ENCODE results near the gene TRPM1. TPM values are rescaled to one million over a fixed set of nuclear protein-coding genes. Genes with fewer than 3 reads are reported as not detected.
A peak's percentile ranks its signal among the peaks of the same experiment; 100 is the strongest.

Gene TRPM1
- total and polyA plus RNA-seq, 5 donors from 2014 or later = not detected

DNA sequence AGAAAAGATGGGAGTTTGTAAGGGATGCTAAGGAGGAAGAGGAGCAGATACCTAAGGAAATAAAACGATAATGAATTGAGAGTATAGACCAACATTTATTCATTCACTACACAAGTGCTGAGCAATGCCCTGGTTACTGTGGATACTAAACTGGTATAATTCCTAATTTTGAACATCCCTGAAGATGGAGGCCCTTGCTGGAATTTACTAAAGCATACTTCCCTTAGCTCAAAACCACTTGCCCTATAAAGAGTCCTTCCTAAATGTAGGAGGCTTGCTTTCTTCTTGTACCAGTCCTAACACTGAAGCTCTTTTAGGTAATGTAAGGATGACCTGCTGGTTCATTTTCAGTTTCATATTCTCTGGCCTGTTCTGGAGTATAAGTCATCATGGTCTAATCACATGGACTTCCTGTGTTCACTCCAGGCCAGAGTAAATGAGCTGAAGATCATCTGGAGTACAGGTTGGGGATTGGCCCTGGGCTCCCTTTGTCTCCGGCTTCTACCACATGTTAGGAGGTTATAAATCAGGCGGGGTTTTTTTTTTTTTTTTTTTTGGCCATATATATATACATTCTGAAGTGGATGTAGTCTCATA lies 70.0 kb downstream of the TRPM1 start:
- Mint-ChIP-seq H3K9me3 (no peaks in the 10 kb centered on the region), H3K27ac (no peak overlapping the region), H3K36me3 (no peaks in the 10 kb centered on the region), H3K4me3 (no peak overlapping the region), H3K4me1 (no peaks in the 10 kb centered on the region), H3K27me3 (peaks cover 11% of the 10 kb centered on the region)
- Histone ChIP-seq H3K27ac (ENCODE audit: insufficient read depth, low read length, poor library complexity, severe bottlenecking) (no peak overlapping the region), H3K4me3 (ENCODE audit: low read depth, low read length) (no peak overlapping the region), H3K4me1 (ENCODE audit: control insufficient read depth, insufficient read depth, low read length, poor library complexity, severe bottlenecking) (no peaks in the 10 kb centered on the region), H3K9me3 (ENCODE audit: control insufficient read depth in 2 of 2, low read length in 2 of 2) (no peaks in the 10 kb centered on the region), H3K27me3 (ENCODE audit: control insufficient read depth, insufficient read depth, low read length) (peaks cover 7% of the 10 kb centered on the region), H3K36me3 (ENCODE audit: control insufficient read depth, insufficient read depth, low read length) (no peaks in the 10 kb centered on the region)
- ATAC-seq (ENCODE audit: low read depth in 2 of 2) (no peak), DNase-seq (peak in 1 of 3 donors; percentile 20)

DNA sequence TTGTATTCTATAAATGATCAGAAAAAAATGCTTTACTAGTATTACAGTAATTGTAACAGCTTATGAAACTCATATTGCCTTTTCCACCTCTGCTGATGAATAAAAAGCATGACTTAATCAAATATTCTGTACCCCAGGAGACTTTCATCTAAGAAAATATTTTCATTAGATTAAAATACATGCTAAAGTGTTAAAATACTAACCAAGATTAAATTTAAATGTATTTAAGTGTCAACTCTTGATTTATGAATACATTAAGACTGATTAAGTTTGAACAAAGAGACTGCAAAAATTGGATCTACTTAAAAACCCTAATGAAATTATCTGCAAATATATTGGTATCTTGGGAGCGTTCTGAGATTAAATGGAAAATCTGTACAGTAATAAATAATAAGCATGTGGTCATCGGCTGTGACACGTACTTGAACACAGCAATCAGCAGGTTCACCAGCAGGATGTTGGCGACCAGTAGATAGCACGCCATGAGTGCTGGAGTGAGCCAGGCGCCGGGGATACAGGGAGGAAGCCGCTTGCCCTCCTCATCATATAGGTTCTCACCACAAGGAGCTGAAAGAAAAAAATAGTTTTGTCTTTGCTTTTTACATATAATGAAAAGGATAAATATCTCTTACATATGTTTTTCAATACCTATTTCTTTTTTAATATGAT lies 73.5 kb downstream of the TRPM1 start:
- Mint-ChIP-seq H3K9me3 (no peaks in the 10 kb centered on the region), H3K4me3 (no peak overlapping the region), H3K4me1 (no peaks in the 10 kb centered on the region), H3K27ac (no peak overlapping the region), H3K36me3 (no peaks in the 10 kb centered on the region), H3K27me3 (peaks cover 18% of the 10 kb centered on the region)
- Histone ChIP-seq H3K27me3 (ENCODE audit: control insufficient read depth, insufficient read depth, low read length) (peaks cover 8% of the 10 kb centered on the region), H3K9me3 (ENCODE audit: control insufficient read depth in 2 of 2, low read length in 2 of 2) (no peaks in the 10 kb centered on the region), H3K36me3 (ENCODE audit: control insufficient read depth, insufficient read depth, low read length) (no peaks in the 10 kb centered on the region), H3K4me1 (ENCODE audit: control insufficient read depth, insufficient read depth, low read length, poor library complexity, severe bottlenecking) (no peaks in the 10 kb centered on the region), H3K27ac (ENCODE audit: insufficient read depth, low read length, poor library complexity, severe bottlenecking) (no peak overlapping the region), H3K4me3 (ENCODE audit: low read depth, low read length) (no peak overlapping the region)
- DNase-seq (no peak), ATAC-seq (ENCODE audit: low read depth in 2 of 2) (no peak)

GRCh38 chr15:31025996-31026395 lies 75.5 kb downstream of the TRPM1 start:
- Mint-ChIP-seq H3K27ac (no peak overlapping the region), H3K4me3 (no peak overlapping the region), H3K36me3 (no peaks in the 10 kb centered on the region), H3K27me3 (peaks cover 20% of the 10 kb centered on the region), H3K4me1 (no peaks in the 10 kb centered on the region), H3K9me3 (no peaks in the 10 kb centered on the region)
- no peak for DNase-seq
- no peak overlapping the region for H3K4me3 ChIP-seq (ENCODE audit: low read depth, low read length)
- peaks cover 8% of the 10 kb centered on the region for H3K27me3 ChIP-seq (ENCODE audit: control insufficient read depth, insufficient read depth, low read length)
- no peaks in the 10 kb centered on the region for H3K36me3 ChIP-seq (ENCODE audit: control insufficient read depth, insufficient read depth, low read length)
- H3K27ac ChIP-seq (ENCODE audit: insufficient read depth, low read length, poor library complexity, severe bottlenecking) = no peak overlapping the region
- no peaks in the 10 kb centered on the region for H3K4me1 ChIP-seq (ENCODE audit: control insufficient read depth, insufficient read depth, low read length, poor library complexity, severe bottlenecking)
- H3K9me3 ChIP-seq (ENCODE audit: control insufficient read depth in 2 of 2, low read length in 2 of 2) = no peaks in the 10 kb centered on the region
- ATAC-seq (ENCODE audit: low read depth in 2 of 2) = no peak

- H3K27me3 ChIP-seq (ENCODE audit: control insufficient read depth, insufficient read depth, low read length) = peaks cover 11% of the 10 kb centered on the region
- H3K27me3 Mint-ChIP-seq = peaks cover 20% of the 10 kb centered on the region
- H3K4me1 Mint-ChIP-seq = no peaks in the 10 kb centered on the region
- no peaks in the 10 kb centered on the region for H3K9me3 ChIP-seq (ENCODE audit: control insufficient read depth in 2 of 2, low read length in 2 of 2)
- H3K9me3 Mint-ChIP-seq = no peaks in the 10 kb centered on the region
- H3K27ac ChIP-seq (ENCODE audit: insufficient read depth, low read length, poor library complexity, severe bottlenecking) = no peak overlapping the region
- ATAC-seq (ENCODE audit: low read depth in 2 of 2) (no peak), DNase-seq (no peak)
- no peaks in the 10 kb centered on the region for H3K36me3 ChIP-seq (ENCODE audit: control insufficient read depth, insufficient read depth, low read length)
- H3K36me3 Mint-ChIP-seq = no peaks in the 10 kb centered on the region
- H3K27ac Mint-ChIP-seq = no peak overlapping the region
- no peak overlapping the region for H3K4me3 Mint-ChIP-seq
- H3K4me1 ChIP-seq (ENCODE audit: control insufficient read depth, insufficient read depth, low read length, poor library complexity, severe bottlenecking) = no peaks in the 10 kb centered on the region
- no peak overlapping the region for H3K4me3 ChIP-seq (ENCODE audit: low read depth, low read length)
These were observed 76.5 kb downstream of the TRPM1 start for GRCh38 chr15:31024979-31025378.

GRCh38 chr15:31024330-31024729 lies 77.2 kb downstream of the TRPM1 start:
- Mint-ChIP-seq H3K27me3 (peaks cover 15% of the 10 kb centered on the region), H3K27ac (no peak overlapping the region), H3K36me3 (no peaks in the 10 kb centered on the region)

DNA sequence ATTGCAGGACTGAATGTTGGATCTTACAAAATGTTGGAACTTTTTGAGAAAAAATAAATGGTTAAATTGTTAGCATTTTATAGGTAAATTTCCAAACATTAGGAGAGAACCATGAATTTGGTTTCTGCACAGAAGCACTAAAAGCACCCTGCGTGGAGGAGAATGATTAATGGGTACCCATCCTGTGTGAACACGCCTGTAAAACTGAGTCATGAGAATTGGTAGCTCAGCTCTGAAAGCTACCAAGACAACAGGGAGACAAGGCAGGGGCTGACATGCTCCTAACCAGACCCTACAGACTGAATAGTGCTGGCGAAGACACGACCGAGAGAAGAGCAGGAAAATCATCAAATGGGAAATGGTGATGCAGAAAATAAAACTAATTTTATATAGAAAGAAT lies 77.7 kb downstream of the TRPM1 start:
- Histone ChIP-seq H3K27me3 (ENCODE audit: control insufficient read depth, insufficient read depth, low read length) (peaks cover 11% of the 10 kb centered on the region), H3K27ac (ENCODE audit: insufficient read depth, low read length, poor library complexity, severe bottlenecking) (no peak overlapping the region), H3K4me3 (ENCODE audit: low read depth, low read length) (no peak overlapping the region), H3K4me1 (ENCODE audit: control insufficient read depth, insufficient read depth, low read length, poor library complexity, severe bottlenecking) (no peaks in the 10 kb centered on the region), H3K9me3 (ENCODE audit: control insufficient read depth in 2 of 2, low read length in 2 of 2) (no peaks in the 10 kb centered on the region), H3K36me3 (ENCODE audit: control insufficient read depth, insufficient read depth, low read length) (no peaks in the 10 kb centered on the region)
- Mint-ChIP-seq H3K9me3 (no peaks in the 10 kb centered on the region), H3K36me3 (no peaks in the 10 kb centered on the region), H3K27me3 (peaks cover 19% of the 10 kb centered on the region), H3K4me1 (no peaks in the 10 kb centered on the region), H3K4me3 (no peak overlapping the region), H3K27ac (no peak overlapping the region)
- no peak for DNase-seq
- ATAC-seq (ENCODE audit: low read depth in 2 of 2) = no peak

More at GRCh38 chr15:31024330-31024729, 77.2 kb downstream of the TRPM1 start:
- Mint-ChIP-seq H3K9me3 (no peaks in the 10 kb centered on the region), H3K4me1 (no peaks in the 10 kb centered on the region), H3K4me3 (no peak overlapping the region)
- H3K4me3 ChIP-seq (ENCODE audit: low read depth, low read length) = no peak overlapping the region
- no peaks in the 10 kb centered on the region for H3K4me1 ChIP-seq (ENCODE audit: control insufficient read depth, insufficient read depth, low read length, poor library complexity, severe bottlenecking)
- ATAC-seq (ENCODE audit: low read depth in 2 of 2) = no peak
- no peak for DNase-seq
- H3K27ac ChIP-seq (ENCODE audit: insufficient read depth, low read length, poor library complexity, severe bottlenecking) = no peak overlapping the region
- H3K27me3 ChIP-seq (ENCODE audit: control insufficient read depth, insufficient read depth, low read length) = peaks cover 11% of the 10 kb centered on the region
- H3K9me3 ChIP-seq (ENCODE audit: control insufficient read depth in 2 of 2, low read length in 2 of 2) = no peaks in the 10 kb centered on the region
- no peaks in the 10 kb centered on the region for H3K36me3 ChIP-seq (ENCODE audit: control insufficient read depth, insufficient read depth, low read length)

DNA sequence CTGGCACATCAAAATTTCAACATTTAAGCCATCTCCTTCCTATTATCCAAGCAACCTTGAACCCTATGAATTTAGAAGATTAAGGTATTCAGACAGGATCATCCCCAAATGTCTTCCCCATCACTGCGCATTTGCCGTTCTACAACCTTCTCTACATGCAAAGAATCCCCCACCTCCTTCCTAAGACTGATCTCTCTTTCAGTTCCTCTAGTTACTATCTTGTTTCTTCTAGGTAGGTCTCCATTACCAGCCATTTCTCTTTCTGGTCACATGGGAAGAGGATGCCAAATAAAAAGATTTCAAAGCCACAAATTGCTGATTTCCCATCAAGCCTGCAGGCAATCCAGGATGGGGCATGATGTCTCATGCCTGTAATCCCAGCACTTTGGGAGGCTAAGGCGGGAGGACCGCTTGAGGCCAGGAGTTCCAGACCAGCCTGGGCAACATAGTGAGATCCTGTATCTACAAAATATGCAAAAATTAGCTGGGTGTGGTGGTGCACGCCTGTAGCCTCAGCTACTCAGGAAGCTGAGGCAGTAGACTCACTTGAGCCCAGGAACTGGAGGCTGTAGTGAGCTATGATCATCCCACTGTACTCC lies 80.4 kb downstream of the TRPM1 start:
- Histone ChIP-seq H3K27me3 (ENCODE audit: control insufficient read depth, insufficient read depth, low read length) (peaks cover 4% of the 10 kb centered on the region), H3K9me3 (ENCODE audit: control insufficient read depth in 2 of 2, low read length in 2 of 2) (no peaks in the 10 kb centered on the region), H3K4me1 (ENCODE audit: control insufficient read depth, insufficient read depth, low read length, poor library complexity, severe bottlenecking) (no peaks in the 10 kb centered on the region), H3K27ac (ENCODE audit: insufficient read depth, low read length, poor library complexity, severe bottlenecking) (no peak overlapping the region), H3K4me3 (ENCODE audit: low read depth, low read length) (no peak overlapping the region), H3K36me3 (ENCODE audit: control insufficient read depth, insufficient read depth, low read length) (no peaks in the 10 kb centered on the region)
- H3K4me1 Mint-ChIP-seq = no peaks in the 10 kb centered on the region
- no peaks in the 10 kb centered on the region for H3K9me3 Mint-ChIP-seq
- H3K27ac Mint-ChIP-seq = no peak overlapping the region
- DNase-seq (no peak), ATAC-seq (ENCODE audit: low read depth in 2 of 2) (no peak)
- H3K27me3 Mint-ChIP-seq = peaks cover 15% of the 10 kb centered on the region
- H3K4me3 Mint-ChIP-seq = no peak overlapping the region
- peaks cover 3% of the 10 kb centered on the region for H3K36me3 Mint-ChIP-seq

DNA sequence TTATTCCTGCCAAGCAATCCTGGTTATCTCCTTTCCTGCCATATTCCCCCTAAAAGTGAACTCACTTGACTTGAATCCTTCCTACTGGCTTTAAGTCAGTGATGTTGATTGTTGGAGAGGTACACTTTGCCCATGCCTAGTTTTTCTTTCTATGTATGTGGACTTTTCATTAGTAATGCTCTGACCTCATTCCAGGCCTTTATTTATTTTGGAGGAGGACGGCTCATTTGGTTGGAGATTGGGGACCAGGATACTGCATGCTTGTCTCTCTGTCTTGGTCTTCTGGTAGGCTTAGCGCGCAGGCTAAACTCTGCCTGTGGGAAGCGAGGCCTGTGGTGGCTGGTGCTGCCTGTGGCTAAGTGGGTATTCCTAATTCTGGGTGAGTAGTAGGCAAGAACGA lies 81.0 kb downstream of the TRPM1 start:
- DNase-seq (no peak), ATAC-seq (ENCODE audit: low read depth in 2 of 2) (no peak)
- Mint-ChIP-seq H3K9me3 (no peaks in the 10 kb centered on the region), H3K4me1 (peaks cover 0 to 2% (median 0%) of the 10 kb centered on the region in 4 donors), H3K4me3 (no peak overlapping the region), H3K36me3 (peaks cover 3% of the 10 kb centered on the region), H3K27me3 (peaks cover 15% of the 10 kb centered on the region), H3K27ac (no peak overlapping the region)
- Histone ChIP-seq H3K4me3 (ENCODE audit: low read depth, low read length) (no peak overlapping the region), H3K27me3 (ENCODE audit: control insufficient read depth, insufficient read depth, low read length) (peaks cover 4% of the 10 kb centered on the region), H3K9me3 (ENCODE audit: control insufficient read depth in 2 of 2, low read length in 2 of 2) (no peaks in the 10 kb centered on the region), H3K27ac (ENCODE audit: insufficient read depth, low read length, poor library complexity, severe bottlenecking) (no peak overlapping the region), H3K4me1 (ENCODE audit: control insufficient read depth, insufficient read depth, low read length, poor library complexity, severe bottlenecking) (no peaks in the 10 kb centered on the region), H3K36me3 (ENCODE audit: control insufficient read depth, insufficient read depth, low read length) (no peaks in the 10 kb centered on the region)
